Germinal center (tissue), 1 donor: ENCODE data around the gene APOL2.
"Not testable (repeated sequence)": the region's sequence is repeated elsewhere in the genome, so short reads cannot be mapped to it uniquely, and the experiment has no call there.

ENCODE experiments used
- DNase-seq: peaks from one replicate; pipeline ENCODE4 v3.0.0; 2012; ENCODE audit warnings: mixed read lengths, low spot score

The APOL2 gene

GRCh38 chr22:36238373-36239149 lies 766 bp downstream of the APOL2 start:
- no peak for DNase-seq

GRCh38 chr22:36237462-36238372 lies 1.6 kb downstream of the APOL2 start:
- peak; percentile 33 for DNase-seq

GRCh38 chr22:36236388-36237319 lies 2.7 kb downstream of the APOL2 start:
- DNase-seq: no peak

GRCh38 chr22:36235585-36235984 lies 3.7 kb downstream of the APOL2 start:
- DNase-seq: no peak

GRCh38 chr22:36234919-36235318 lies 4.4 kb downstream of the APOL2 start:
- DNase-seq: no peak

GRCh38 chr22:36234213-36234612 lies 5.1 kb downstream of the APOL2 start:
- no peak for DNase-seq

DNA sequence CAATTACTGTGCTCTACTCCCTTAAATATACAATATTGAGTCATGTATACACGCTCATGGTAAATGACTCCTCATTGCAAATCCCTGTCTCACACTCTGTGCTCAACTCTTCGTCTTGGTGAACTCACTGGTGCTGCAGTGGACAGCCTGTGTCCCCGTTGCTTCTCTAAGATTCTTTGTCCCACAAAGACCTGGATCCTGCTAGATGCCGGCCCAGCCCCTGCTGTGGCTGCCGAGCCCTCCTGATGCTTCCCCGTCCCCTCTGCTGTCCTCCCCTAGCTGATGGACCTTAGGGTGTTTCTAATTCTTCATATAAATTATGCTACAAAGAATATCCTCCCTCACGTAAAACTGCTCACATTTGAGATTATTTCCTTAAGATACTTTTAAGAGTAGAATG lies 5.5 kb downstream of the APOL2 start:
- DNase-seq: no peak

DNA sequence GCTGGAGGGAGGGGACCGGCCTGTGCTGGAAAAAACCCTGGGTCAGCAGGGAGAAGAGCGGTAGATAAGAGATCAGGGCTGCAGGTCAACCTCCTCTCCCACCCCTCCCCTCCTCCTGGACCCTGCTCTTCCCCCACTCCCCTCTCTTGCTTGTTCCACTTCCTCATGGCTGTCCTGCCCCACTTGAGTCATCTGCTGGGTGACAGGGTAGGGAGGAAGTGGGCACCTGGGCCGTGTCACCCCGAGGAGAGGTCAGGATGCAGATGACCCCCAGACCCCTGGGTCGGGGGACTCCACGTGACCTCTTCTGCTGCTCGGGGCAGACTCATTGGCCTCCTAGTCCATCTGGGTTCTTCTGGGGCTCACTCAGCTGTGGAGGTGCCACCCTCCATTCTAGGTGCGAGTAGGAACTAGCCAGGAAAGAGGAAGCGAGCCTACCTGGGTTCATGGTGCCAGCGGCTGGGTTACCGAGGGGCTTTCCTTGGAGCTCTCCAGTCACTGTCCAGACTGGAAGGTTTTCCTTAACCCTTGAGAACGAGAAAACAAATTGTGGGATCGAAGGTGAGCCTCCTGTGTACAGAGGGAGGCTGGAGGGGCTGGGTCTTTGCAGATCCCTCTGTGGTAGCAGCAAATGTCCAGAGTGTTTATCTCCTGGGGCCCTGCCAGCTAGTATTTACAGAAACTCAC lies 6.5 kb downstream of the APOL2 start:
- DNase-seq: peak; percentile 56

DNA sequence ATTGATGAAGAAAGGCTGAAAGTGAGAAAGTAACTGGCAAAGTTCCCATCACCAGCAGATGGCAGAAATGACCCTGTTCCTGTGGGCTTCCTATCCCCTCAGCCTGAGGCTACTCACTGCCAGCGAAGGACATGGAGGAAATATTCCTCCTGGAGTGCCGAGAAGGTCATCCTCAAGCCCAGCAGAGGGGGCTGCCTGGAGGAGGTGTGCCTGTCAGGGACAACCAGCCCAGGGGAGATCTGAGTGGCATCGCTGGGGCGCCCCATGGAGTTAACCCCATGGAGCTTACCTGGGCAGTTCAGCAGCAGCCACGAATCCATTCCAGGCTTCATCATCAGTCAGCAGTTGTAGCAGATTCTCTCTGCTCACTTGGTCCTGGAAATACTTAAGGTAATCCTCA lies 8.3 kb downstream of the APOL2 start:
- not testable (repeated sequence) for DNase-seq

- DNase-seq: not testable (repeated sequence)
Measured at GRCh38 chr22:36229649-36230048, 9.7 kb downstream of the APOL2 start.

- DNase-seq: no peak
Measured at GRCh38 chr22:36228944-36229343, 10.4 kb downstream of the APOL2 start.

- DNase-seq: not testable (repeated sequence)
Measured at GRCh38 chr22:36228369-36228768, 11.0 kb downstream of the APOL2 start.

GRCh38 chr22:36227806-36228205 lies 11.5 kb downstream of the APOL2 start:
- DNase-seq: no peak

GRCh38 chr22:36227396-36227795 lies 11.9 kb downstream of the APOL2 start:
- no peak for DNase-seq

DNA sequence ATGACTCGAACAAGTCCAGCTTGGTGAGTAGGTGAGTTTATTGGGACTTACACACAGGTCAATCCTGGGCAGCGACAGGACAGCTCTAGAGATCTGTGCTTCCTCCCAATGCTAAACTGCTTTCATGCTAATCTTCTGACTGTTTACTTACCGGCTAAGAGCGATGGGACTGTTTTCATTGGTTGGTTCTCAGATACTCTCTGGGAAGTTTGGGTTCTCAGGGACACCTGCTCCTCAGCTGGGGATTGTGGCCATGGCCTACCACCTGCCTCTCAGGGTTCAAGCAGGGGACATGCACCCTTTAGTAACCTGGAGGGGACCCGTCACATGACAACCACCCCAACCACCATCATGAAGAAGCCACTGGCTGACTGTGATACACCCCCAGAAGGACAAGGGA lies 13.1 kb downstream of the APOL2 start:
- no peak for DNase-seq

GRCh38 chr22:36225333-36225922 lies 13.9 kb downstream of the APOL2 start:
- DNase-seq: no peak

DNA sequence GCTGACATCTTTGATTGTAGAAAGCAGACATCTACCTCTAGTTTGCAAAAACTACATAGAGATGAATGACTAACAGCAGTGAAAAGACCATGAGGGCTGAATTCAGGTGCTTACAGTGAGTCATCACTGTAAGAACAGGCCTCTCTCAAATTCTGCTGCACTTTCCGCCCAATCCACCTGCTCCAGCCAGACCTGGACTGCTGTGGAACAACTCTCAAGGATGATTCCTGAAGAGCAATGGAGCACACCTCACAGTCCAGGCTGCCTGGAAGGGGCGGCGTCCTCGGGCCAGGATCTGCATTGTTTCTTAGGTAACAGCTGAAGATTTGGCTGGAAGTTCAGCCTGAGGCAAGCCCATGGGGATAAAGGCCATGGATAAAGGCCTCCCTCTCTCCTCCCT lies 15.1 kb downstream of the APOL2 start:
- DNase-seq: no peak

- no peak for DNase-seq
Measured at GRCh38 chr22:36223504-36223903, 15.8 kb downstream of the APOL2 start.

- no peak for DNase-seq
Measured at GRCh38 chr22:36222887-36223450, 16.4 kb downstream of the APOL2 start.
